ENCODE results near the gene APOC3. TPM values are rescaled to one million over a fixed set of nuclear protein-coding genes. Genes with fewer than 3 reads are reported as not detected.

APOC3 gene
- total and polyA plus RNA-seq, 2 of the 4 experiments (the other 2 are of a cell fraction), result not detected

- H3K27ac ChIP-seq (ENCODE audit: insufficient read depth, low read length), result no peak overlapping the region
- H2BK120ac ChIP-seq (ENCODE audit: low read depth, low read length), result no peak overlapping the region
- ChIA-PET POLR2A (ENCODE audit: unreplicated experiment) (no interaction called here), CTCF (interaction anchor here (0.7 kb wide), 1 partner anchor 13 kb away, joined by 3 read pairs; no protein-coding TSS in a partner anchor)
- H3K36me3 ChIP-seq (ENCODE audit: control insufficient read depth, insufficient read depth, low read length), result peaks cover 29% of the 10 kb centered on the region
- H2BK20ac ChIP-seq (ENCODE audit: low read depth, low read length), result no peak overlapping the region
- in situ Hi-C loops (cut with MboI; ENCODE audit: low sequenced_read_pairs) (no loop called here), intact Hi-C loops (cut with micrococcal nuclease) (no loop called here), dilution Hi-C loops (cut with HindIII; ENCODE audit: low sequenced_read_pairs, unreplicated experiment) (no loop called here)
- no peak overlapping the region for H2BK15ac ChIP-seq (ENCODE audit: low read depth, low read length)
- no peak overlapping the region for H3K18ac ChIP-seq (ENCODE audit: low read depth, low read length)
- no peak overlapping the region for H2BK5ac ChIP-seq (ENCODE audit: low read depth, low read length, poor library complexity, severe bottlenecking)
- H3K23ac ChIP-seq (ENCODE audit: low read depth, low read length), result no peak overlapping the region
- no peak overlapping the region for H3K4me3 ChIP-seq (ENCODE audit: insufficient read depth, low read depth, low read length)
- no peak overlapping the region for H3K4me2 ChIP-seq (ENCODE audit: low read depth, low read length)
- H4K8ac ChIP-seq (ENCODE audit: low read depth in 2 of 2, low read length in 2 of 2), result no peak overlapping the region
- H3K9me1 ChIP-seq (ENCODE audit: insufficient read depth, low read length), result peaks cover 19% of the 10 kb centered on the region
- peaks cover 5% of the 10 kb centered on the region; the same call in 1 of the 2 replicates for H3K4me1 ChIP-seq (ENCODE audit: control insufficient read depth, insufficient read depth, low read length)
- DNase-seq (no peak), ATAC-seq (ENCODE audit: low read depth) (no peak)
- H3K56ac ChIP-seq (ENCODE audit: extremely low read depth, insufficient read depth, low read length), result no peak overlapping the region
- no peak overlapping the region for H3K14ac ChIP-seq (replicated peaks; ENCODE audit: low read depth, low read length)
- H3K9ac ChIP-seq (ENCODE audit: low read depth, low read length), result no peak overlapping the region
- no peak overlapping the region for H2AK5ac ChIP-seq (ENCODE audit: low read depth, low read length)
- H4K91ac ChIP-seq (ENCODE audit: insufficient read depth, low read depth, low read length), result no peak overlapping the region
- BruUV-seq (replicated peaks), result no TSS peak
- no peak overlapping the region for H3K4ac ChIP-seq (ENCODE audit: low read depth, low read length)
- no peaks in the 10 kb centered on the region for H3K27me3 ChIP-seq (ENCODE audit: control insufficient read depth, insufficient read depth, low read length)
- H2AK9ac ChIP-seq (replicated peaks; ENCODE audit: low read depth, low read length, poor library complexity), result no peak overlapping the region
- H3K9me3 ChIP-seq (ENCODE audit: control insufficient read depth, insufficient read depth, low read length), result no peaks in the 10 kb centered on the region
- H4K20me1 ChIP-seq (ENCODE audit: insufficient read depth, low read length), result no peaks in the 10 kb centered on the region
- no peak overlapping the region for H4K5ac ChIP-seq (ENCODE audit: low read depth, low read length)
- H2AFZ ChIP-seq (replicated peaks; ENCODE audit: low read length, poor library complexity), result no peak overlapping the region
- TF ChIP-seq RFX5 (IDR thresholded peaks at IDR 0.05; ENCODE audit: low read depth, low read length), result no peak
- TF ChIP-seq NFE2L2 (IDR thresholded peaks at IDR 0.05; ENCODE audit: low read depth, low read length), result no peak
- no peak for TF ChIP-seq CEBPB (IDR thresholded peaks at IDR 0.05; ENCODE audit: low read depth, low read length)
- no peak for TF ChIP-seq CTCF (conservative IDR thresholded peaks at IDR 0.05; ENCODE audit: low read depth, low read length)
- TF ChIP-seq POLR2A (IDR thresholded peaks at IDR 0.05; ENCODE audit: low read depth, low read length), result no peak
- no peak for TF ChIP-seq MAFK (IDR thresholded peaks at IDR 0.05; ENCODE audit: low read depth, low read length)
- TF ChIP-seq MAZ (IDR thresholded peaks at IDR 0.05; ENCODE audit: borderline replicate concordance, low read depth, low read length), result no peak
- WGBS, 2 experiments (ENCODE audit: extremely low coverage in 2 of 2, insufficient read length in 1 of 2), result 96% methylated on average over 8 of the region's 11 CpGs; no CpG with 5 or more reads in 1 of the 2 experiments
- peaks cover 0 to 10% of the 10 kb centered on the region in 2 experiments; a peak in 3 of 4 replicates for H3K79me1 ChIP-seq (ENCODE audit: low read depth in 1 of 2, low read length in 2 of 2)
Measured at GRCh38 chr11:116867619-116868018, 37.9 kb downstream of the APOC3 start.
